Transverse colon (tissue), 4 donors: ENCODE measurements around the gene CDC25B.

ENCODE experiments used
- CTCF ChIP-seq, 5 experiments: fragments of 200-600 bp in 3 of 5; fragments of 450-650 bp in 2 of 5; sonication (generic) in 3 of 5; IDR thresholded peaks; 1 replicate in 2 of 5; 2 replicates in 3 of 5; pipeline ENCODE4 v1.5.1; 2016 to 2017; ENCODE audit warnings: antibody characterized with exemption in 5 of 5, inconsistent platforms in 3 of 5, mild to moderate bottlenecking in 2 of 5, moderate library complexity in 1 of 5
- POLR2AphosphoS5 ChIP-seq, 3 donors: sonication (generic); formaldehyde crosslinking; IDR thresholded peaks; one replicate each; pipeline ENCODE4 v1.6.1; 2016; ENCODE audit warnings: antibody characterized with exemption in 3 of 3

- TF ChIP-seq CTCF (IDR thresholded peaks at IDR 0.05): peak; percentile 63 to 85 (median 71)
- TF ChIP-seq POLR2AphosphoS5 (IDR thresholded peaks at IDR 0.05): no peak
These were observed 22.3 kb downstream of the CDC25B start for GRCh38 chr20:3818155-3819151.
